Measurements from ENCODE around the gene S100A10.

S100A10 gene

DNA sequence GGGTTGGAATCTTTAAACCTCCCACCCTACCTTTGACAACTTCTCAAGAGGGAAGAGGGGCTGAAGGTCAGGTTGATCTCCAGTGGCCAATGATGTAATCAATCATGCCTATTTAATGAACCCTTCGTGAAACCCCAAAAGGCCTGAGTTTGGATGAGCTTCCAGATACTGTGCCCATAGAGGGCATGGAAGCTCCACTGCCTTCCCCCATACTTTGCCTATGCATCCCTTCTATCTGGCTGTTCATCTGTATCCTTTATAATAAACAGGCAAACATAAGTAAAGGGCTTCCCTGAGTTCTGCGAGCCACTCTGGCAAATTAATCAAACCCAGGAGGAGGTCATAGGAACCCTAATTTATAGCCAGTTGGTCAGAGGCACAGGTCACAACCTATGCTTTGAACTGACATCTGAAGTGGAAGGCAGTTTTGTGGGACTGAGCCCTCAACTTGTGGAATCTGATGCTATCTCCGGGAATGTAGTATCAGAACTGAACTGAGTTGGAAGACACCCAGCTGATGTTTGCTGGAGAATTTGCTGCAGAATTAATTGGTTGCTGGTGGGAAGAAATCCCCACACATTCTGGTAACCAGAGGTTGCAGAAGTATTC is 24.8 kb downstream of the S100A10 start:
- no peak for DNase-seq (ENCODE audit: low read depth, low spot score)
- no peak overlapping the region for H3K4me3 ChIP-seq
- no peaks in the 10 kb centered on the region for H3K9me3 ChIP-seq (ENCODE audit: low read depth, low read length)
- H3K36me3 ChIP-seq (ENCODE audit: insufficient read depth, low read length), result no peaks in the 10 kb centered on the region
- no peak overlapping the region for H3K27ac ChIP-seq
- TF ChIP-seq EZH2 (IDR thresholded peaks at IDR 0.05) (no peak), POLR2AphosphoS5 (IDR thresholded peaks at IDR 0.05; ENCODE audit: borderline replicate concordance, low read depth, low read length) (no peak), FOXP2 (optimal IDR thresholded peaks at IDR 0.05; ENCODE audit: control extremely low read depth, extremely low read length, insufficient read depth) (no peak)
- no peak overlapping the region for H3K9ac ChIP-seq (ENCODE audit: insufficient read length)

DNA sequence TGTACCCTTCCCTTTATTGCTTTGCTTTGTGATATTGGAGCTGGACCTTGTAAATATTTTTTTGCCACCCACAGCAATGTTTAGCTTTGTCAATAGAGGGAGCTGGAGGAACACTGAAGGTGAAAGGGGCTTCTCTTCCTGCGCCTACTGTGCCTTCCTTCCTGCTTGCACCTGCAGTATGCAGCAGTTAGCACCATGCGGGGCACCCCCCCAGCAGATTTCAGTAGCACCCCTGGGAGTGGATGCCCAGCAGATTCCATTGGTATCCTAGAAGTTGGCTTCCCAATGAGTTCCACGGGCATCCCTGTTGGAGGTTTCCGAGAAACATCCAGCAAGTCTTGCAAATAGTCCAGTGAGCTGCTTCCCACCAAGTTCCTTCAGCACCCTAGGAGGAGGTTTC is 25.6 kb downstream of the S100A10 start:
- Histone ChIP-seq H3K27ac (no peak overlapping the region), H3K9ac (ENCODE audit: insufficient read length) (no peak overlapping the region), H3K36me3 (ENCODE audit: insufficient read depth, low read length) (no peaks in the 10 kb centered on the region), H3K4me3 (no peak overlapping the region), H3K9me3 (ENCODE audit: low read depth, low read length) (no peaks in the 10 kb centered on the region)
- no peak for TF ChIP-seq FOXP2 (optimal IDR thresholded peaks at IDR 0.05; ENCODE audit: control extremely low read depth, extremely low read length, insufficient read depth)
- no peak for TF ChIP-seq EZH2 (IDR thresholded peaks at IDR 0.05)
- TF ChIP-seq POLR2AphosphoS5 (IDR thresholded peaks at IDR 0.05; ENCODE audit: borderline replicate concordance, low read depth, low read length), result no peak
- DNase-seq (ENCODE audit: low read depth, low spot score), result no peak

DNA sequence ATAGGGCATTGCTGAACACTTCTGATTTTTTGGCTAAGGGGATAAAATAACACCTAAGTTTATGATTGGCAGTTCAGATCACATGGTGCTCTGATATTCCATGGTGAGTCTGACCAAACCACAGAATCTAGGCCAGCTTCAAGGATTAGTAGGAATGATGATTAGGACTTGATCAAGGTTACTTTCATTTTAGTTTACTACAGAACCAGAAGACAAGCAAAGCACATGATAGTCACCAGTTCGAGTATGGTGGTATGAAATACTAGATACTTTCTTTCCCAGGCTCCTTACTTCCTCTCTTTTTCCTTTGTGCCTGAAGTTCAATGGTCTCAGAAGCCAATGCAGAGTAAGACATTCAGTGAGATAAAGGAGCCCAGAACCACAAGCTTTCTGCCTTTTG is 26.6 kb downstream of the S100A10 start:
- DNase-seq (ENCODE audit: low read depth, low spot score), result no peak
- no peaks in the 10 kb centered on the region for H3K36me3 ChIP-seq (ENCODE audit: insufficient read depth, low read length)
- H3K4me3 ChIP-seq, result no peak overlapping the region
- H3K9ac ChIP-seq (ENCODE audit: insufficient read length), result no peak overlapping the region
- TF ChIP-seq POLR2AphosphoS5 (IDR thresholded peaks at IDR 0.05; ENCODE audit: borderline replicate concordance, low read depth, low read length), result no peak
- TF ChIP-seq EZH2 (IDR thresholded peaks at IDR 0.05), result no peak
- TF ChIP-seq FOXP2 (optimal IDR thresholded peaks at IDR 0.05; ENCODE audit: control extremely low read depth, extremely low read length, insufficient read depth), result no peak
- no peaks in the 10 kb centered on the region for H3K9me3 ChIP-seq (ENCODE audit: low read depth, low read length)
- no peak overlapping the region for H3K27ac ChIP-seq

DNA sequence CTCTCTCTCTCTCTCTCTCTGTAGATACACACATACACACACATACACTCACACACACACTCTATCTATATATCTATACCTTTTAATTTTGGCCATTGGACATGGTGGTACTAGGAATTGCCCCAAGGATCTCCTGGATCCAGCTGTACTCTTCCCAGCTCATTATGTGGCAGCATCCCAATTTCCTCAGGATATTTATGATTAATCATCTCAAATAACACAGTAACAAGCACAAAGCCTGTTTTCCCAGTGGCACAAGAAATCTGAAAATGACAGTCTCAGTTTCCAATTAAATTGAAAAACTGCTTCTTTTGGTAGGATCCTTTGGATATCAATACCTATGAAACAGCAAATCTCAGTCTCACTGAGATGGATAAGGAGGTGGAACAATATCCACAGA is 27.6 kb downstream of the S100A10 start:
- Histone ChIP-seq H3K9me3 (ENCODE audit: low read depth, low read length) (no peaks in the 10 kb centered on the region), H3K9ac (ENCODE audit: insufficient read length) (no peak overlapping the region), H3K27ac (no peak overlapping the region), H3K4me3 (no peak overlapping the region), H3K36me3 (ENCODE audit: insufficient read depth, low read length) (no peaks in the 10 kb centered on the region)
- no peak for TF ChIP-seq FOXP2 (optimal IDR thresholded peaks at IDR 0.05; ENCODE audit: control extremely low read depth, extremely low read length, insufficient read depth)
- no peak for TF ChIP-seq EZH2 (IDR thresholded peaks at IDR 0.05)
- no peak for TF ChIP-seq POLR2AphosphoS5 (IDR thresholded peaks at IDR 0.05; ENCODE audit: borderline replicate concordance, low read depth, low read length)
- no peak for DNase-seq (ENCODE audit: low read depth, low spot score)

DNA sequence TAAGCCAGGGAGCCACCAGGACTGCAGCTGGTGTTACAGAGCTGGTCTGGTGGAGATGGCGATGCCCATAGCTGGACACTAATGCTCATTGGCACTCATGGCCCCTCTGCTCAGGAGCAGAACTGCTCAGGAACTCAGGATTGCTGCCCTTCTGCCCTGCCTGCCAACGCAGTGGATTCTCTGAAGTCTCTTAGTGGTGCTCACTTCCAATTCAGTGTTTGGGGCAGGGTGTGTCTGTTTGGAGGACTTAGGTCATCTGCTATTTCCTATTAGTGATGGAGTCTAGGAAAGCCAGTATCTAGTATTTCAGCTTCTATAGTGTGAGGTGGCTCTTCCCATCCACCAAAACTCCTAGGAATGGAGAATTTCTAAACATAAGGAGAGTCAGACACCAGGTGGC is 29.1 kb downstream of the S100A10 start:
- H3K9ac ChIP-seq (ENCODE audit: insufficient read length), result no peak overlapping the region
- H3K27ac ChIP-seq, result no peak overlapping the region
- no peaks in the 10 kb centered on the region for H3K9me3 ChIP-seq (ENCODE audit: low read depth, low read length)
- TF ChIP-seq POLR2AphosphoS5 (IDR thresholded peaks at IDR 0.05; ENCODE audit: borderline replicate concordance, low read depth, low read length), result no peak
- no peak for TF ChIP-seq EZH2 (IDR thresholded peaks at IDR 0.05)
- no peak for TF ChIP-seq FOXP2 (optimal IDR thresholded peaks at IDR 0.05; ENCODE audit: control extremely low read depth, extremely low read length, insufficient read depth)
- no peaks in the 10 kb centered on the region for H3K36me3 ChIP-seq (ENCODE audit: insufficient read depth, low read length)
- H3K4me3 ChIP-seq, result no peak overlapping the region
- DNase-seq (ENCODE audit: low read depth, low spot score), result no peak

DNA sequence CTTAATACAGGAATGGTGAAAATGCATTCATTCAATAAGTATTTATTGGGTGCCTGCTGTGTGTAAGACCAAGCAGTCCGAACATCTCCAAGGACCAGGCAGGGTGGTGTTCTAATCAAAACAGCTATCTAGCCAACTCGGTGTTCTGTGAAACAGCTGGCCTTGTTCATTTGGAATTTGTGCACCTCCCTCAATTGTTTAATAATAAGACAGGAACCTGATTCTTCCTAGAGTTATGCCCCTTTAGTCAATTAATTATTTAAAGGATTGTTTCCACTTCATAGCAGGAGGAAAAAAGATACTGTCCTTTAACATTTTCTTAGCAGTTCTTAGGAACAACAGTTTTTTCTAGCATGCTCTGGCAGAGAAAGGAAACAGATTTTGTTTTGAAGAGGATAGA is 30.4 kb downstream of the S100A10 start:
- Histone ChIP-seq H3K9me3 (ENCODE audit: low read depth, low read length) (no peaks in the 10 kb centered on the region), H3K4me3 (no peak overlapping the region), H3K27ac (no peak overlapping the region), H3K9ac (ENCODE audit: insufficient read length) (no peak overlapping the region), H3K36me3 (ENCODE audit: insufficient read depth, low read length) (no peaks in the 10 kb centered on the region)
- DNase-seq (ENCODE audit: low read depth, low spot score), result no peak
- TF ChIP-seq POLR2AphosphoS5 (IDR thresholded peaks at IDR 0.05; ENCODE audit: borderline replicate concordance, low read depth, low read length), result no peak
- TF ChIP-seq EZH2 (IDR thresholded peaks at IDR 0.05), result no peak
- no peak for TF ChIP-seq FOXP2 (optimal IDR thresholded peaks at IDR 0.05; ENCODE audit: control extremely low read depth, extremely low read length, insufficient read depth)

DNA sequence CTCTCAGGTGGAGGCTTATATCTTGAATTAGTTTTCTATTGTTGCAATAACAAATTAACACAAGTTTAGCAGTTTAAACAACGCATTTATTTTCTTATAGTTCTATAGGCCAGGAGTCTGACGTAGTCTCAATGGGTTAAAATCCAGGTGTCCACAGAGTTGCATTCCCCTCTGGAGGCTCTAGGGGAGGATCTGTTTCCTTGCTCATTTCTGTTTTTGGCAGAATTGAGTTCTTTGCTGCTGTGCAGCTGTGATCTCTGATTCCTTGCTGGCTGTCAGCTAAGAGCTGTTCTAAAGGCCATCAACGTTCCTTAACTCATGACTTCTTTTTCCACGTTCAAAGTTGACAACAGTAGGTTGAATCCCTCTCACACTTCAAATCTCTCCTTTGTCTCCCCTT is 31.8 kb downstream of the S100A10 start:
- Histone ChIP-seq H3K9me3 (ENCODE audit: low read depth, low read length) (no peaks in the 10 kb centered on the region), H3K4me3 (no peak overlapping the region), H3K9ac (ENCODE audit: insufficient read length) (no peak overlapping the region), H3K27ac (no peak overlapping the region), H3K36me3 (ENCODE audit: insufficient read depth, low read length) (no peaks in the 10 kb centered on the region)
- TF ChIP-seq POLR2AphosphoS5 (IDR thresholded peaks at IDR 0.05; ENCODE audit: borderline replicate concordance, low read depth, low read length) (no peak), FOXP2 (optimal IDR thresholded peaks at IDR 0.05; ENCODE audit: control extremely low read depth, extremely low read length, insufficient read depth) (no peak), EZH2 (IDR thresholded peaks at IDR 0.05) (no peak)
- no peak for DNase-seq (ENCODE audit: low read depth, low spot score)

DNA sequence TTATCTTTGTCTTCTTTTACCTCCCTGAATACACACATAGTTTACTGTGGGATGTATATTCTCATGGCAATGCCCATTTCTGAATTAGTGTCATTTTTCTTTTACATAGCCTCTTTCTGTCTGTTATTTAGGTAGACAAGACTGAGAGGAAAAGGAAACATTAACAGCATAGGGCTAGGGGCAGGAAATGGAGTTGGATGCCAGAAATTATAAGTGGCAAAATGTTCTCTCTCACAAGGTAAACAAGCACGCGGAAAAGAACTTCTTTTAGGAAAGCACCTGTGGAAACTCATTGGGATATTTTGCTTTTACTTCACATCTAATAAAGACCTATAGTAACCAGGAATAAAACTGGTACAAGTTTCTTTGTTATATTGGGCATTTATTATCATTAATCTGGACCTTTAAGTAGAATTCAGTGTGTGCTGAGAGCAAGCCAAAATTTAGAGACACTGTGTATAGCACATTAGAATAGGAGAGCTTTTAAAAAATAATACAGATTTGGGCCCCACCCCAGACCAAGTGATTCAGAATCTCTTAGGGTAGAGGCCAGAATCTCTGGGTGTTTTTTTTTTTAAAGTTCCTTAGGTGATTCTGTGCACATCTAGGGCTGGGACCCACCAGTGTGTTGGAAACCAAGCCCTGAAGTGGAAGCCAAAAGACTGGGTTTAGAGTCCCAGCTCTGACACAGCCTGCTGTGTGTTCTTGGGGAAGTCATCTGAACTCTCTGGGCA is 32.7 kb downstream of the S100A10 start:
- no peaks in the 10 kb centered on the region for H3K9me3 ChIP-seq (ENCODE audit: low read depth, low read length)
- no peaks in the 10 kb centered on the region for H3K36me3 ChIP-seq (ENCODE audit: insufficient read depth, low read length)
- no peak overlapping the region for H3K27ac ChIP-seq
- DNase-seq (ENCODE audit: low read depth, low spot score), result no peak
- H3K9ac ChIP-seq (ENCODE audit: insufficient read length), result no peak overlapping the region
- no peak overlapping the region for H3K4me3 ChIP-seq
- TF ChIP-seq EZH2 (IDR thresholded peaks at IDR 0.05) (no peak), FOXP2 (optimal IDR thresholded peaks at IDR 0.05; ENCODE audit: control extremely low read depth, extremely low read length, insufficient read depth) (no peak)

All from SK-N-MC (cell line).